Urothelium cell line (cell line): Measurements from ENCODE around the gene CASP9.

Experiments used
- DNase-seq: peaks from one replicate; pipeline ENCODE4 v3.0.0; 2011; ENCODE audit warnings: low spot score, mixed read lengths
- FAIRE-seq: peaks from 2 replicates; lab custom pipeline; 2011; peaks lifted over from hg19 to GRCh38; lab: Jason Lieb, UNC

The CASP9 gene

GRCh38 chr1:15524021-15524282 lies at the start of gene CASP9:
CASP9 (minus strand) TSS chr1:15524215; CDS start chr1:15524200, 15 bp downstream.
- DNase-seq: no peak
- FAIRE-seq: no peak

- DNase-seq: no peak
- FAIRE-seq: no peak
Measured at GRCh38 chr1:15573477-15573876, 49.5 kb upstream of the CASP9 start.

- FAIRE-seq (no peak), DNase-seq (no peak)
Measured at GRCh38 chr1:15571266-15571665, 47.3 kb upstream of the CASP9 start.

- FAIRE-seq (no peak), DNase-seq (no peak)
Measured at GRCh38 chr1:15570861-15571260, 46.8 kb upstream of the CASP9 start.

GRCh38 chr1:15568387-15569073 lies 44.5 kb upstream of the CASP9 start:
- FAIRE-seq (no peak), DNase-seq (no peak)

GRCh38 chr1:15559189-15559810 lies 35.3 kb upstream of the CASP9 start:
- FAIRE-seq (no peak), DNase-seq (no peak)

- no peak for FAIRE-seq
- DNase-seq: no peak
Measured at GRCh38 chr1:15558516-15558915, 34.5 kb upstream of the CASP9 start.

GRCh38 chr1:15557594-15557993 lies 33.6 kb upstream of the CASP9 start:
- FAIRE-seq (no peak), DNase-seq (no peak)

- FAIRE-seq (no peak), DNase-seq (no peak)
Measured at GRCh38 chr1:15557008-15557407, 33.0 kb upstream of the CASP9 start.

- FAIRE-seq: no peak
- no peak for DNase-seq
Measured at GRCh38 chr1:15550573-15550972, 26.6 kb upstream of the CASP9 start.

GRCh38 chr1:15546641-15547040 lies 22.6 kb upstream of the CASP9 start:
- DNase-seq (no peak), FAIRE-seq (no peak)

GRCh38 chr1:15543589-15544568 lies 19.9 kb upstream of the CASP9 start:
- FAIRE-seq (no peak), DNase-seq (no peak)

- no peak for FAIRE-seq
- no peak for DNase-seq
Measured at GRCh38 chr1:15543251-15543588, 19.2 kb upstream of the CASP9 start.

GRCh38 chr1:15542388-15543250 lies 18.6 kb upstream of the CASP9 start:
- DNase-seq (no peak), FAIRE-seq (no peak)

GRCh38 chr1:15541231-15541792 lies 17.3 kb upstream of the CASP9 start:
- DNase-seq (no peak), FAIRE-seq (no peak)

- FAIRE-seq (no peak), DNase-seq (no peak)
Measured at GRCh38 chr1:15540186-15540585, 16.2 kb upstream of the CASP9 start.

GRCh38 chr1:15538771-15539170 lies 14.8 kb upstream of the CASP9 start:
- FAIRE-seq (no peak), DNase-seq (no peak)

GRCh38 chr1:15531682-15532081 lies 7.7 kb upstream of the CASP9 start:
- FAIRE-seq: no peak

GRCh38 chr1:15531003-15531402 lies 7.0 kb upstream of the CASP9 start:
- FAIRE-seq: no peak
- no peak for DNase-seq

More at GRCh38 chr1:15531682-15532081, 7.7 kb upstream of the CASP9 start:
- DNase-seq: no peak

GRCh38 chr1:15526490-15527339 lies 2.7 kb upstream of the CASP9 start, which contains the start of gene DNAJC16:
DNAJC16 (plus strand) TSS chr1:15526848; CDS start chr1:15529106, 2,258 bp downstream.
- FAIRE-seq: peak; percentile 77
- peak; percentile 92 for DNase-seq
